Mesenchymal stem cell (in vitro differentiated cells and primary cell): ENCODE results near the gene TMEM45A.

Experiments
- DNase-seq: peaks from one replicate; pipeline ENCODE4 v3.0.0-alpha.2; 2013
- H2AFZ ChIP-seq: one replicate; pipeline ENCODE4 v1.6.1; 2013; ENCODE audit warnings: low read depth, mild to moderate bottlenecking, control low read depth, inconsistent platforms, low read length, moderate library complexity
- H2AK5ac ChIP-seq: 2 replicates; pipeline ENCODE4 v1.6.1; 2013; ENCODE audit warnings: low read length, moderate library complexity, mild to moderate bottlenecking, inconsistent platforms; ENCODE audit not compliant: severe bottlenecking
- H2BK120ac ChIP-seq: one replicate; pipeline ENCODE4 v1.6.1; 2013; ENCODE audit warnings: low read depth, mild to moderate bottlenecking, inconsistent platforms, low read length, moderate library complexity
- H2BK12ac ChIP-seq, 2 experiments: one replicate each; pipeline ENCODE4 v1.6.1; 2013; ENCODE audit warnings: inconsistent platforms in 2 of 2, low read length in 2 of 2, mild to moderate bottlenecking in 2 of 2, moderate library complexity in 2 of 2, control low read depth in 1 of 2
- H2BK15ac ChIP-seq: one replicate; pipeline ENCODE4 v1.6.1; 2013; ENCODE audit warnings: mild to moderate bottlenecking, low read depth, inconsistent platforms; ENCODE audit not compliant: poor library complexity, severe bottlenecking
- H2BK5ac ChIP-seq: 2 replicates; pipeline ENCODE4 v1.6.1; 2013; ENCODE audit warnings: low read depth, mild to moderate bottlenecking, low read length, control low read depth, inconsistent platforms; ENCODE audit not compliant: poor library complexity, severe bottlenecking
- H3K14ac ChIP-seq, 2 experiments: one replicate each; pipeline ENCODE4 v1.6.1; 2013; ENCODE audit warnings: inconsistent platforms in 2 of 2, low read length in 2 of 2, control low read depth in 1 of 2, mild to moderate bottlenecking in 1 of 2, moderate library complexity in 1 of 2
- H3K18ac ChIP-seq, 2 experiments: one replicate each; pipeline ENCODE4 v1.6.1; 2013; ENCODE audit warnings: inconsistent platforms in 2 of 2, low read length in 2 of 2, control low read depth in 1 of 2, low read depth in 1 of 2, mild to moderate bottlenecking in 1 of 2
- H3K23ac ChIP-seq, 2 experiments: one replicate each; pipeline ENCODE4 v1.6.1; 2013; ENCODE audit warnings: inconsistent platforms in 2 of 2, low read length in 2 of 2, mild to moderate bottlenecking in 2 of 2, moderate library complexity in 2 of 2, control low read depth in 1 of 2
- H3K27ac ChIP-seq: 2 replicates; pipeline ENCODE4 v1.5.1; 2013; ENCODE audit warnings: mild to moderate bottlenecking, moderate library complexity, low read length, control low read depth, inconsistent platforms; ENCODE audit not compliant: poor library complexity, severe bottlenecking
- H3K27me3 ChIP-seq, 2 experiments: 2 replicates each; pipeline versions ENCODE4 v1.6.1 to v1.7.0; 2013; ENCODE audit warnings: low read length in 2 of 2, mild to moderate bottlenecking in 2 of 2, moderate library complexity in 2 of 2, control low read depth in 1 of 2, inconsistent platforms in 1 of 2; ENCODE audit not compliant: control insufficient read depth in 1 of 2, insufficient read depth in 1 of 2
- H3K36me3 ChIP-seq, 2 experiments: 2 replicates each; pipeline versions ENCODE4 v1.6.1 to v1.7.0; 2013; ENCODE audit warnings: low read length in 2 of 2, control low read depth in 1 of 2, inconsistent platforms in 1 of 2, low read depth in 1 of 2, mild to moderate bottlenecking in 1 of 2; ENCODE audit not compliant: insufficient read depth in 2 of 2, control insufficient read depth in 1 of 2
- H3K4ac ChIP-seq, 2 experiments: one replicate each; pipeline ENCODE4 v1.6.1; 2013; ENCODE audit warnings: inconsistent platforms in 2 of 2, low read length in 2 of 2, mild to moderate bottlenecking in 2 of 2, moderate library complexity in 2 of 2, control low read depth in 1 of 2, low read depth in 1 of 2
- H3K4me1 ChIP-seq: 2 replicates; pipeline ENCODE4 v1.6.1; 2013; ENCODE audit warnings: low read depth, low read length, control low read depth; ENCODE audit not compliant: control insufficient read depth, insufficient read depth
- H3K4me2 ChIP-seq: 2 replicates; pipeline ENCODE4 v1.6.1; 2013; ENCODE audit warnings: low read length, mild to moderate bottlenecking, inconsistent platforms; ENCODE audit not compliant: poor library complexity, severe bottlenecking
- H3K4me3 ChIP-seq, 2 experiments: 2 replicates each; pipeline versions ENCODE4 v1.5.1 to v1.7.0; 2013; ENCODE audit warnings: low read length in 2 of 2, mild to moderate bottlenecking in 2 of 2, control low read depth in 1 of 2, low read depth in 1 of 2; ENCODE audit not compliant: insufficient read depth in 1 of 2
- H3K79me1 ChIP-seq: replicated peaks from 2 replicates; pipeline ENCODE4 v1.6.1; 2013; ENCODE audit warnings: mild to moderate bottlenecking, control low read depth, low read length, inconsistent platforms; ENCODE audit not compliant: poor library complexity, severe bottlenecking
- H3K9ac ChIP-seq: 2 replicates; pipeline ENCODE4 v1.7.0; 2013; ENCODE audit warnings: mild to moderate bottlenecking, low read length, moderate library complexity
- H3K9me3 ChIP-seq: 2 replicates; pipeline ENCODE4 v1.7.0; 2013; ENCODE audit warnings: mild to moderate bottlenecking, low read length; ENCODE audit not compliant: control insufficient read depth
- H4K8ac ChIP-seq: one replicate; pipeline ENCODE4 v1.6.1; 2013; ENCODE audit warnings: inconsistent platforms, mild to moderate bottlenecking, low read length, moderate library complexity
- H4K91ac ChIP-seq: one replicate; pipeline ENCODE4 v1.6.1; 2013; ENCODE audit warnings: mild to moderate bottlenecking, low read length, inconsistent platforms
- WGBS: methylation state at CpG from one replicate; pipeline ENCODE4 v1.1.7; 2013; ENCODE audit warnings: mixed read lengths; 5-methylcytosine and 5-hydroxymethylcytosine counted together

TMEM45A gene

DNA sequence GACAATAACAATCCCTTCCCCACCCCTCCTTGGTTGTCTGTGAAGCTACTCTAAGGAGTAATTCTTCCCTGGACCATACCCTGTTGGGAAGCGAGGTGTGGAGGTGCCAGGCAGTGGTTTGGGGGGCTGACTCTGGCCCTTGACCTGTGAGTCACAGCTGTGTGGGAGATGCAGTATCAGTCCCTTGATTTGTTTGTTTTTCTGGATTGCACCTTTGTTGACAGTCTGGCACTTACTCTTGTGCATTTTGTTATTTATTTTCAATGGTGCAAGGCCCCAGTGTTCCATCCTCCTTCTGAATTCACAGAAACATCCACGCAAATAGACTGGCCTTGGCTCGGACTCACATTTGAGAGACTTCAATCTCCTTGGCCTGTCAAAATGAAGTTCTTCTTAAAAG is 29.7 kb downstream of the TMEM45A start:
- H3K27ac ChIP-seq: no peak overlapping the region
- peaks cover 4 to 8% of the 10 kb centered on the region in 2 experiments for H3K36me3 ChIP-seq
- H2BK5ac ChIP-seq: no peak overlapping the region
- no peak overlapping the region for H3K4me3 ChIP-seq
- no peak overlapping the region for H3K9ac ChIP-seq
- no peak overlapping the region for H4K91ac ChIP-seq
- H2BK12ac ChIP-seq: no peak overlapping the region
- no peak overlapping the region for H2AFZ ChIP-seq
- H2AK5ac ChIP-seq: no peak overlapping the region
- peaks cover 9% of the 10 kb centered on the region for H3K4me1 ChIP-seq
- no peak overlapping the region for H2BK15ac ChIP-seq
- H3K4me2 ChIP-seq: no peak overlapping the region
- H3K23ac ChIP-seq: no peak overlapping the region
- no peak overlapping the region for H3K14ac ChIP-seq
- no peak overlapping the region for H3K18ac ChIP-seq
- H2BK120ac ChIP-seq: no peak overlapping the region
- no peaks in the 10 kb centered on the region for H3K9me3 ChIP-seq
- no peak for DNase-seq
- WGBS: 91% methylated on average over 3 of the region's 3 CpGs
- peaks cover 4% of the 10 kb centered on the region for H3K79me1 ChIP-seq
- H4K8ac ChIP-seq: no peak overlapping the region
- no peaks in the 10 kb centered on the region for H3K27me3 ChIP-seq
- no peak overlapping the region for H3K4ac ChIP-seq

DNA sequence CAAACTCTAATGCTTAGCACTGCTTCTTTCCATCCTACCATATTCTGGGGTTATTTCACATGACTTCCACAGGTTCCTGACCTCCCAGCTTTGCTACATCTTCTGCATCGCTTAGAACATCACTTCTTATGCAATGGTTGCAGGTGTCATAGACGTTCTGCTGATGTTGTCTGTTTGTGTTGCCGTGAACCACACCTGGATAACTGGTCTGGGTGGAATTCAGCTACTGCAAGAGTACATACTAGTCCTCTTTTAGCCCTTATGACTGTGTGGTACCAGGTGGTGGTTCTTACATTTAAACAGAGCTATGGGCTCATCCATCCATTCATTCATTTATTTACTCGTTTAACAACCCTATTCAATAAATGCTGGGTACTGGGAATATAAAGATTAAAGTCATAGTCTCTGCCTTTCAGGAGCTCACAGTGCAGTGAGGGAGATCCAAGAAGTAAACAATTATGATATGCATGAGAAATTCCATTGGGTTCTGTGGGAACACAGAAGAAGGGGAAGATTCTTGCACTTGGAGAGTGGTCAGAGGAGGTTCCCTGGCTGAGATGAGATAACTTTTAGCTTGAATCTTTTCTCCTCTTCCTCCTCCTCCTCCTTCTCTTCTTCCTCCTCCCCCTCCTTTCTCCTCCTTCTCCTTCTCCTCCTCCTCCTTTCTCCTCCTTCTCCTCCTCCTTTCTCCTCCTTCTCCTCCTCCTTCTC is 30.8 kb downstream of the TMEM45A start:
- H3K4ac ChIP-seq: no peak overlapping the region
- H3K4me3 ChIP-seq: no peak overlapping the region
- H3K18ac ChIP-seq: no peak overlapping the region
- H4K91ac ChIP-seq: no peak overlapping the region
- H3K36me3 ChIP-seq: peaks cover 4 to 8% of the 10 kb centered on the region in 2 experiments
- DNase-seq: peak; percentile 31
- no peak overlapping the region for H2BK15ac ChIP-seq
- no peak overlapping the region for H2BK5ac ChIP-seq
- peaks cover 6% of the 10 kb centered on the region for H3K79me1 ChIP-seq
- no peak overlapping the region for H3K9ac ChIP-seq
- H3K23ac ChIP-seq: no peak overlapping the region
- no peak overlapping the region for H2BK120ac ChIP-seq
- H3K27ac ChIP-seq: no peak overlapping the region
- no peak overlapping the region for H2AK5ac ChIP-seq
- WGBS: 100% methylated on average over 3 of the region's 4 CpGs
- H2BK12ac ChIP-seq: no peak overlapping the region
- no peak overlapping the region for H4K8ac ChIP-seq
- H3K9me3 ChIP-seq: no peaks in the 10 kb centered on the region
- H2AFZ ChIP-seq: no peak overlapping the region
- no peaks in the 10 kb centered on the region for H3K27me3 ChIP-seq
- H3K4me1 ChIP-seq: peaks cover 9% of the 10 kb centered on the region
- no peak overlapping the region for H3K4me2 ChIP-seq
- no peak overlapping the region for H3K14ac ChIP-seq

DNA sequence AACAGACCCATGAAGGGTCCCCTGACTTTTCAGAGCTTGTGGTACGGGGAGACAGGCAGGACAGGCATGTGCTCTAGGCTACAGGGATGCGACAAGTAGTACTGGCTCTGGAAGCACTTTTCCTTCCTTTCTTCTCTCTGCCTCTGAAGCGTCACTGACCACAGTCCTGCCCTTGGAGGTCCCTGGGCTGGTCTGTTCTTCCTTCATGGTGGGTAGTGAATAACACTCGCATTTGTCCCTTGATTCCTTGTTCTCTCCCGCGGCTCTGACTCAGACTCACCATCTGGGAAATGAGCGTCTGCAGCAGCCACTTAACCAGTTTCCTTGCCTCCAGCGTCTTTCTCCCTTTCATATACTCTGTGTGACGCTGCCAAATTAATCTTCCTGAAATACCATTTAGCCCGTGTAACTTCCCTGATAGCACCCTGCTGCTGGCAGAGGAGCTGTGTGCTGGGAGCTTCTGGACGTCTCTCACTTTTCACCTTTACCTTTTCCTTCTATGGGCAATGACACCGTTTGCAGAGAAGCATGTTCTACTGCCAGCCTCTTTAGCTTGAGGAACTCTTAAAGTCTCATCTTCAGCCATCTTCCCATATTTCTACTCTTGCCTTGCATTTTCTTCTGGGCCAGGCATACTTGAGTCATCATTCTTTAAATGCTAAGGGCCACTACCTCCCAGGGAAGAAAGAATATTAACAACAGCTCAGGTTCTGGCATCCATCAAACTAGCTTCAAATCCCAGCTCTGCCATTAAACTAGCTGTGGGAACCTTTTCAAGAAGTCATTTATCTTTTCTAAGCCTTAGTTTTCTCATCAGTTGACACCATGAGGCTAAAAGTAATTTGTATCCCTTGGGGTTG is 33.6 kb downstream of the TMEM45A start:
- Histone ChIP-seq H3K9me3 (no peaks in the 10 kb centered on the region), H2AK5ac (no peak overlapping the region), H3K14ac (no peak overlapping the region), H4K8ac (peak overlapping the region; percentile 47), H3K9ac (peak overlapping the region; percentile 65), H2AFZ (no peak overlapping the region), H3K27me3 (no peaks in the 10 kb centered on the region), H3K79me1 (peaks cover 7% of the 10 kb centered on the region), H3K4me3 (peak overlapping the region in 1 of 2 experiments; percentile 68), H2BK5ac (peak overlapping the region; percentile 59), H3K4me2 (peak overlapping the region; percentile 42), H2BK15ac (no peak overlapping the region), H2BK12ac (peak overlapping the region in 1 of 2 experiments; percentile 67), H3K18ac (peak overlapping the region; percentile 76), H3K23ac (no peak overlapping the region), H2BK120ac (no peak overlapping the region), H3K4me1 (peaks cover 7% of the 10 kb centered on the region), H3K36me3 (peaks cover 4 to 8% of the 10 kb centered on the region in 2 experiments), H4K91ac (no peak overlapping the region), H3K4ac (peak overlapping the region; percentile 49 to 67), H3K27ac (peak overlapping the region; percentile 60)
- 6% methylated on average over 12 of the region's 12 CpGs for WGBS
- peak; percentile 98 for DNase-seq
